DMS153 treated with DMSO at 0.1 percent for 48 hours (cell line): ENCODE measurements around the gene CD8B2.
"Not testable (repeated sequence)": the region's sequence is repeated elsewhere in the genome, so short reads cannot be mapped to it uniquely, and the experiment has no call there.

ENCODE experiments used
- DNase-seq: peaks from one replicate; lab custom pipeline; 2025; ENCODE audit not compliant: unreplicated experiment; lab: John Stamatoyannopoulos, UW

CD8B2 gene

DNA sequence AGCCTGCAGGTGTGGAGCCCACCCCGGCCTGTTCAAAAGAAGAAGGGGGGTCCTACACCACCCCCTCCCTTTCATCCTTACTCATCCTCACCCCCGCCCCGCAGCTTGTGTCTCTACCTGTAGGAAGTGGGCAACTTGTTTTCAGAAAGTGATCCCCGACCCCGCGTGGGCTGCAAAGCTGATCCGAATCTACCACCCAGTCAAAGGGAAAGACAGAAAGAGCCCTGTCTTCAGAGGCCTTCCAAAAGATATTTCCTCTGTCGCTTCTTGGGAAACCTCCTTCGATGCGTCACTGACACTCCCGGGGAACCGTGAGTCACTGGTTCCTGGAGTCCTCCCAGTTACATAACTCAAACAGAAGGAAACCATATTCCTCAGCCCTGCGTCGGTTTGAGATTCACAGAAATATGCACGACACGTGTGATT is 24.3 kb downstream of the CD8B2 start:
- DNase-seq: not testable (repeated sequence)

DNA sequence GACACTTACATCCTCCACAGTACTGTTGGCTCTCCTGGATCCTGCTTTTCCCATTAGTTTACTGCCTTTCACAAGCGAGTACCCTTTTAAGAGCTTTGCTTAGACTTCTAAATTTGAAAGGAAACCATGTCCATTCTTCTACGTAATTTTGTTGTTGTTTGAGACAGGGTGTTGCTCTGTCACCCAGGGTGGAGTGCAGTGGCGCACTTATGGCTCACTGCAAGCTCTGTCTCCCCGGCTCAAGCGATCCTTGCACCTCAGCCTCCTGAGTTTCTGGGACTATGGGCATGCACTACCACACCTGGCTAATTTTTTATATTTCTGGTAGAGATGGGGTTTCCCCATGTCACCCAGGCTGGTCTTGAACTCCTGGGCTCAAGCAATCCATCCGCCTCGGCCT is 24.8 kb downstream of the CD8B2 start:
- not testable (repeated sequence) for DNase-seq

DNA sequence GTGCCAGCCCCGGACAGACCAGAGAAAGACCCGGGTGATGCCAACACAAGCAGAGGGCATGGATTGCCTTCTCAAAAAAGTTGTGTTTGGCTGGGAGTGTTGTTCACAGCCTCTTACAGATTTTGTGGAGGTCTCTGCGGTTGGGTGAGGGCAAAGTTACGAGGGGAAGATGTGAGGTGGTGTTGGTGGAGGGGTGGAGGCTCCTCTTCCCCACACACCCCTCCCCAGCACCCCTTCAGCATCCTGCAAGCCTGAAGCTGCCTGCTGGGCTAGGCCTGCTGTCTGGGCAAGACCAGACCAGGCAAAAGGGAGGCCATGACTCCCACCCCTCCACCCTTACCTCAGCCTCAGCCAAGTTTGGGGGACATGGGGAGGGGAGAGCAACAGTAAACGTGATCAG is 26.2 kb downstream of the CD8B2 start:
- not testable (repeated sequence) for DNase-seq

DNA sequence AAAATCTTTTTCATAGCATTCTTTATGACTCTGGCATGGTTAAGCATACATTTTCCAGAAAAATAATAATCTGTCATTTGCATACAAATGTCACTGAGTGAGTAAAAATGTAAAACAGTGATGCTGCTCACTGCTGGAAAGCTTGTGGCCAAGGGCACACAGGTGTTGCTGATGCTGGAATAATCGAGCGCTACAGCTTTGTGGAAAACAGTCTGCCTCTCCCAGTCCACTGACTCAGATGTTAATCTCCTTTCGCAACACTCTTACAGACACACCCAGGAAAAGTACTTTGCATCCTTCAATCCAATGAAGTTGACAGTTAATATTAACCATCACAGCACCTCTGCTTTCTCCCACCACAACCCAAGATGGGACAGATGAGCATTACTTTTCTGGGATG is 27.7 kb downstream of the CD8B2 start:
- DNase-seq: not testable (repeated sequence)

DNA sequence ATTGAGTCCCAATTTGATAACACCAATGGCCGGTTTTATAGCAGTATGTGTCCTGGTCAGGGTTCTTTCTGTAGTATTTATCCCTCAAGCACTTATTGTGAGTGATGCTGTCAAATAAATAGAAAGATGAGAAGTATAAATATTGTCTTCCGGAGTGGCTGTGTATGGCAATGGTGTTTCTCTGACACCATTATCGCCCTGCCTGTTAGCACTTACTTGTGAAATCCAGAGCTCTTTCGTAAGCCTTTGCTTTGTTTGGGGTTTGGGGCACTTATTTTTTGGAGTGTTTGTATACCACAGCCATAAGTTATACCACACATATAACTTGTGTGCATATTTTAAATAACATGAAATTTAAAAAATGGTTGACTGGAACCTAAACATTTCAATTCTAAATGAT is 29.3 kb downstream of the CD8B2 start:
- DNase-seq: no peak

DNA sequence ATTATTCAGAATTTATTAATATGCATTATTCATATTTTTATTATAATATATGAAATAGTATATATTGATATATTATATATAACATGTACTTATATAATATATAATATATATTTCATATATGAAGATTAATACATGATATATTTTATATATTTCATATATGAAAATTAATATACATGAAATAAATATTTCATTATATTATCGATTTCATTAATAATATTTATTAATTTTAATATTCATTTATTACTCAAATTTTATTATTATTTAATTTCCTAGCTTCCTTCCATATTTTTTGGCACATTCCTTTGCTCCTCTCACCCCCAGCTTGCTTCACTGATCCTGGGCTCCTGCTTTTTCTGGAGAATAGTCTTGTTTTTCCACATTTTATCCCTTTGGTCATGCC is 29.7 kb downstream of the CD8B2 start:
- no peak for DNase-seq

DNA sequence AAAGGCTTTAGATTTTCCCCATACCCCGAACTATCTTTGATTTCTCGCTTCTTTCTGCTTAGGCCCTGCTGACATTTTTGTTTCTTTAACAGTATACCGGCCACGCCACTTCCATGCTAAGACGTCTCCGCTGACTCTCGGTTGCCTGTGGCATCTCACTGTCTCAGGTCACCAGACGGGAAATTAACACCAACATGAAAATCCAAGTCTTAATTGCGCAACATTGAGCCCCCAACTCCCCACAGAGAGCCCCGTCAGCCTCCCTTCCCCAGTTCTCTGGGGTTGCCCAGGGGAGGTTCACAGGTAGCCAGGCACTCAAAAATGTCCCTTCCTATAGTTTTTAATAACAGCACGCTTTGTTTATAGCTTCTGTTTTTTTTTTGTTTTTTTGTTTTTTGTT is 30.2 kb downstream of the CD8B2 start:
- no peak for DNase-seq

DNA sequence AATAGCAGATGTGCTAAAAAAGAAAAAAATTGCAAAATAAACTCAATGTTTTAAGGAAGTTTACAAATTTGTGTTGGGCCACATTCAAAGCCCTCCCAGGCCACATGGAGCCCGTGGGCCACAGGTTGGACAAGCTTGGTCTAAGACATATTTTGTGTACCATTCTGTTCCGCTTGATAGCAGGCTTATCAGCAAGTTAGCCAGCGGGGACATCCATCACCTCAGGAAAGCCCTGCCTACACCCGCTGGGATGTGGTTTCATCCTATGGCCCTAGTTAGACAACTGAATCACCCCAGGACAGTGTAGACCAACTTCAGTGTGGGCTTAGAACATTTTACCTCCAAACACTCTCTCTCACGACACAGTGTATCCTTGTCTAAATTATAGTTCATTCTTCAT is 32.6 kb downstream of the CD8B2 start:
- DNase-seq: no peak

DNA sequence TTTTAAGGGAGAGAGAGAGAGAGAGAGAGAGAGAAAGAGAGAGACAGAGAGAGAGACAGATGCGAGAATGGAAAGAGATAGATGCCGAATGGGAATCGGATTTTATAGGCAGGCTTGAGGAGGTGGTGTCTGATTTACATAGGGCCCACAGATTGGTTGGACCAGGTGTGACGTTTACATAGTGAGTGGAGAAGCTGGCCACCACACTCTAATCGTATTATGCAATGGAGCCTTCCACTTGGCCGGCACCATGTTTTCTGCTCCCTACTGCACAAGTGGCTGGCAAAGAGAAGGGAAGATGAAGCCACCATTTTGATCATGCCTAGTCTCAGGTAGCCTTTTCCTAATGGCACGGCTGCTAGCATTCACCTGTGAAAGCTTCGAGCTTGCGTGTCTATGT is 33.9 kb downstream of the CD8B2 start:
- DNase-seq: no peak

DNA sequence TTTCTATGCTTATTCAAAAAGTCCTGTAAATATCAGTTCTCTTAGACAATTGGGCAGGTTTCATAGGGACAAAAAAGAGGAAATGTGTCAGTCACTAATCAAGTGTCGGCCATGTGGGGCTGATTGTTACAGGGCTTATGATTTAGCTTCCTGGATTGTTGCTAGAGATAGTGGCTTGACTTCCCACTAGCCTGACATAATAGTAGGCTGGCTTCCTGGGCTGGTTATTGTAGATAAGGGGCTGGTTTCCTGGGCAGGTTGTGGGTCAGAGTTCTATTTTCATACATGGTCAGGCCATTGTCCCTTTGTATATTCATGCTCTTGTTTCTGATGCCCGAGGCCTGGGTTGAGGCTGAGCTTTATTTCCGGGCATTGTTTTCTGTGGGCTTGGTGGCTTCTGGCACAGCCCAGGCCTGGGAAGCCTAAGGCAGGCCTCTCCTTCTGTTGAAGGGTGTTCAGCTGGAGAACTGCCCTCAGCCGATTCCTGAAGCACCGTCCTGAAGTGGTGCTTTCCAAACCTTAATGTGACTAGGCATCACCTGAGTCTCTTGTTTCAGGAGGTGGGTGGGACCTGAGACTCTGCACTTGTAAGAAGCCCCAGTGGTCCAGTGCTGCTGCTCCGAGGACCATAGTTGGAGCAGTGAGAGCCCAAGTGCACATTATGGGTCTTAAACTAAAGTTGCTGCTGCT is 37.0 kb downstream of the CD8B2 start:
- DNase-seq: no peak

DNA sequence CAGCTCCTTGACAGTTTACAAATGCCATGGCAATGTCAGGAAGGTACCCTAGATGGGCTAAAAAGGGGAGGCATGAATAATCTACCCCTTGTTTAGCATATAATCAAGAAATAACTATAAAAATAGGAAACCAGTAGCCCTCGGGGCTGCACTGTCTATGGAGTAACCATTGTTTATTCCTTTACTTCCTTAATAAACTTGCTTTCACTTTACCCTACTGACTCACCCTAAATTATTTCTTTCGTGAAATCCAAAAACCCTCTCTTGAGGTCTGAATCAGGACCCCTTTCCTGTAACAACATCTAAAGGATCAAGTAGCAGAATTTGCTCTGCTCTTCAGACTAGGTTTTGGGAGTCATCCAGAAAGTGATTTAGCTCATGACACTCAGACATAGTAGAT is 43.7 kb downstream of the CD8B2 start:
- DNase-seq: no peak

DNA sequence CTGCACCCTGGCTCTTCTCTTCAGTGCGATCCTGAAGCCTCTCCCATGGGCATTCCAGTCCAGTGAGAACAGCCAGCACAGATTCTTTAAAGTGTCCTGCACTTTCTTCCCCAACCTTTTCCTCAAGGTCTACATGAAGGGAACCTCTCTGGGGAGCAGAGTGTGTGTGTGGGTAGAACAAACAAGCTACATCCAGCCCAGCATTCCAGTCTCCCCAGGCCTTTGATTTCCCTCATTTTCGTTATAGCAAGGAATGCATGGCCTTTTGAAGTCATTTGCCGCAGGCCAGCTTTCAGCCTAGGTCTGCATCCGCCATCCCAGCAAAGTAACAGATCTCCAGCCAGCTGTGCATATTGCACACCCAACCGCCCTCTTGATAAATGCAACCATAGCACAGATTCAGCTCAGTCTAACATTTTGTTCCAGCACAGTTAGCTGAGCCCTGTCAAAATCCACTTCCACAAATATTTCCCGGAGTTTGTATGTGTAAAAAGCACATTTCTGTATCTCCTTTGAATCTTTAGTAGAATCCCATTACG is 44.6 kb downstream of the CD8B2 start:
- no peak for DNase-seq

DNA sequence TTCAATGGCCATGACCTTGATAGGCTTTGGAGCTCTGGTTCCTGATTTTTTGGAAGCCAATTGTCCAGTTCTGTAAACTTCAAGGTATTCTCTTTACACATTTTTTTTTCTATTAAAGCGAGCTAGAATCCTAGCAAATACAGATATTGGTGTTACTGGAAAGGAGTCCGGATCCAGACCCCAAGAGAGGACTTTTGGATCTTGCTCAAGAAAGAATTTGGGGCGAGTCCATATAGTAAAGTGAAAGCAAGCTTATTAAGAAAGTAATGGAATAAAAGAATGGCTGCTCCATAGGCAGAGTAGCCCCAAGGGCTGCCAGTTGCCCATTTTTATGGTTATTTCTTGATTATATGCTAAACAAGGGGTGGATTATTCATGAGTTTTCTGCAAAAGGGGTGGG is 45.1 kb downstream of the CD8B2 start:
- DNase-seq: no peak

DNA sequence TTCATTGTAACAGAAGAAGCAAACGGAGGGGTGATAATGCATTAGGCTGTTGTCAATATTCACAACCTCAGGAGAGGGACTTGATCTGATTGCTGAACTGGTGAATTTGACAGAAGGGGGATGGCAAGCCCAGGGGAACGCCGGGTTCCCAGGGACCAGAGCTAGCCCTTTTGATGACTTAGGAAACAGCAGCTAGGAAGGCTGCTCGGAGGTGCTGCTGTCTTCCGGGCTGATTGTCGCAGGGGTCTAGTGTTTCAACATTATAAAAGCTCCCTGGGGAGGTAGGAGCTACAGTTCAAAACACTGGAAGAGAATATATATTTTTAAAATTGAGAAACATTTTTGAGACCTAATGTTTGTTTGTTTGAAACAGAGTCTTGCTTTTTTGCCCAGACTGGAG is 47.3 kb downstream of the CD8B2 start:
- no peak for DNase-seq

DNA sequence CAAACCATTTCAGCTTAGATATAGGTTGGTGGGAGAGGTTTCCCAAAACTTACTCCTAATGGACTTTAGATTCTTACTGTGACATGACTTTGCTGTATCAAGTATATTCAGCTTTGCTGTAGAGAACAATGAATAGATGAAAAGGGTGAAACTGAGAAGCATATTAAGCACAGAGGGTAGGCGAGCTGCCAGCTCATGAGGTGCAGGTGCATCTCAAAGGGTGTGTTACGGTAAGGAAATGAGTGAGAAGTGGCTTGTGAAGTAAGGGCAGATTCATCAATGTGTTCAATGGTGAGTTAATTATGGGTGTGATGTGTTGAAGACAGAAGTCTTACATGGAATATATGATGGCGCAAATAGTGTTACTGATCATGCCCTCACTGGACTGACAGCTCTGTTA is 49.3 kb downstream of the CD8B2 start:
- DNase-seq: no peak

DNA sequence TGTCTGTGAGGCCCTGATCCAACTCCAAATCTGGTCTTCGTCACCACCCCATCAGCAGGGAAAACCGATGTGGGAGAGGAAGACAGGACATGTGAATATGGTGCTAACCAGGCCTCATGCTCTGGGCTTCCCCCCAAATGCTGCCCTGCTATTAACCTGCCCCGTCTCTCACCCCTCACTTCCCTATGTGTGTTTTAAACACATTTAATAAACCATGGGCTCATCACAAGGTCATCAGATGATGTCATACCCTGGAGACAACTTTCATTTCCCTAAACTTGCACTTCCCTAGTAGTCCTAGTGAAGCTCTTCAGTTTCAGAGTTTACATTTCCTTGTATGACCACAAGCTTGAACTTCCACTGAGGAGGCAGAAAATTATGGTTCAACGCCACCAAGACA is 49.9 kb downstream of the CD8B2 start:
- no peak for DNase-seq

DNA sequence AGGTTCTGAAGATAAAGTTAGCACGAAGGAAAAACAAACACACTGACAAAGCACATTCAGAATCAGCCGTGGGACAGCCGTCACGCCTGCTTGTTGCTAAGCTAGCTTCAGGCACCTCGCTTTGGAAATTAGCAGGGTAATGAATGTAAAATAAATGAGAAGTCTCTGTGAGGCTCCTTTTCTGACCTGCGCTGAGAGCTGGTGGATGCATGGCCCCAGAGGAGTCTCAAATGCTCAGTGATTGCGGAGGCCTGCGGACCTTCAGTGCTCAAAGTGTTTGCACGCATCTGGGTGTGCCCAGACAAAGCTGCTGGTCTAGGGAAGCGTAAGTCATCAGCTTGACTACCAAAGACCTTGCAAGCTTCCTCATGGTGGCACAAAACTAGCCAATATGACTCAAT is 50.6 kb downstream of the CD8B2 start:
- no peak for DNase-seq

DNA sequence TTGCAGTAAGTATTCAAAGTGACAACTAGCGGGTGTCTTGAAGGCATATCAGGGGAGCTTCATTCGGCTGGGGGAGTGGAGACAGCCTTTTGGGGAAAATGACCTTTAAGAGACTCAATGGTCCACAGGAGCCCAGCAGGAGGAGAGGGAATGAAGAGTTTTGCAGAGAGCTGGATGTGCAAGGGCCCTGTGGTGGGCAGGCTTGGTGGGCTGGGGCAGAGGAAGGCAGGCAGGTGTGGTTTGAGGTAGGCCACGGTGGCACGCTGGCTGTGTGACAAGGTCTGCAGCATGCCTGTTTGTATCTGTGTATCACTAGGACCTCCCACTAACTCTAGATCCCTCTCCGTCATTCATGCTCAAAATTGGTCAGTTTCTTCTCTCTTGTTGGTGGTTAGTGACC is 53.7 kb downstream of the CD8B2 start:
- DNase-seq: no peak

DNA sequence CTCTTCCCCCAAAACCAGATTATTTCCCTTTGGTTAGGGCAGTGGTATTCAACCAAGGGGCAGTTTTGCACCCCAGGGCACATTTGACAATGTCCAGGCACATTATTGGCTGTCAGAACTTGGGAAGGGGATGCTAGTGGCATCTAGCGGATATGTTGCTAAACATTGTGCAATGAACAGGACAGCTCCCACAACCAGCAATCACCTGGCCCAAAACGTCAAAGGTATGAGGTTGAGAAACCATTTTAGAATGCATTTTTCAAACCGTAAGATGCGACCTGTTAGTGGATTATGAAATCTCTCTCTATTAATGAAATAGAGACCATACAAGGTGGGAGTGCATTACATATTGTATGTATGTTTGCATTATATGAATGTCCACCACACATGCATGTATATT is 54.2 kb downstream of the CD8B2 start:
- no peak for DNase-seq

DNA sequence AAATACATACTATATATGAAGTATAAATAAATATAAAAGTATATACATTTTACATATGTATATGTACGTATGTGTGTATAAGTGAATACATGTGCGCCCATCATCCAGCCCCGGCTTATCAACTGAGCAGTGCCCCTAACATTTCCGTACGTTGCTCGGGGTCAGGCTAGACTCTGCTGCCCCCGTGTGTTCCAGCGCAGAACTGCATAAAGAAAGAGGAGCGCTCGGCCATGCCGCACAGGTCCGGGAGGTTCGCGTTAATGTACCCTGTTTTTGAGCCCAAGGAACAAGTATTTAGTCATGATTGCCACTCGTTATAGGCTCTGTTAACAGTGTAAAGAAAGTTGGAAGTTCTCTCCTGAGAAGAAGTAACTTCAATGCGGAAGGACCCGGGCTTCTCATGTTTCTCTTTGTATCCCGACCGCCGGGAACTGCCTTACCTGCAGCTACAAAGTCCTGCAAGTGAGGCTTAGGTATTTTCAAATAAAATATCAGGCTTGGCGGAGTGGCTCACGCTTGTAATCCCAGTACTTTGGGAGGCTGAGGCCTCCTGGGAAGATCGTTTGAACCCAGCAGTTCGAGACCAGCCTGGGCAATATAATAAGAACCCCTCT is 55.7 kb downstream of the CD8B2 start:
- peak; percentile 58 for DNase-seq

DNA sequence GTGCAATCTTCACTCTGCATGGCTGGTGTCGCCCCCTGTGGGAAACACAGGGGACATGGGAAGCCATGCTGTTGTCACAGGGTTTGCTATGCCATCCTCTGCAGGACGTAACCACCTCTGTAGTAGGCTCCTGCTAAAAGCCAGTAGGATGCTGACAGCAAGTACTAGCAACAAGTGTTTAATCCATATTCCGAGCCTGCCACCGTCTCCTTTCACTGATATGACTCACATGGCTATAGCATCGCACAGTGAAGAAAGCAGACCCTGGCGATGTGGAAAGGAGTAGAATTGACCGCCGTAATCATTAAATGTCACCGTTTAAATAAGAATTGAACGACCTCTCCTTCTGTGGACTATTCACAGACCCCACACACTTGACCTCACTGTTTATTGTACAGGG is 57.8 kb downstream of the CD8B2 start:
- DNase-seq: no peak

DNA sequence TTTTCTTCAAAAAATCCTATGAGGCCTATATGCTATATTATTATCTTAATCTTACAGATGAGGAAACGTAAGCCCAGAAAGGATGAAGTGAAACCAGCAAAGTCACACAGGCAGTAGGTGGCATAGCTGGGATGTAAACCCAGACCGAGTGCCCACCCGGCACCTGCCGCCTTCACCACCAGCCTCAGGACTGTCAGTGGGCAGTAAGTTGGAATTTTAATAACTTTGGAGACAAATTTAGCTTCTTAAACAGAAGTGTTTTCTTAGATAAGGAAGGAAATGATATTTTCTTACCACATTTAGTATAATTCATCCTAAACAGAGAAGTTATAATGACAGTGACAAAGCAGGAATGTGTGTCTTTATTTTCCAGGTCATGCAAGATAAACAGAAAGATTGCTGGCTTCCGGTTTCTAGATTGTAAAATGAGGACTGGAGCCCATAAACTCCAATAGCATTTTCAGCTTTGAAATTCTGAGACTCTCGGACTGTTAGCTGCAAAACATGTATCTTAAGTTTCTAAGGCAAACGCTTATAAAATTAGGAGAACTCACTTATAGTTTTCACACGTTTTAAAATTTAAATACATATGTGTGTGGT is 59.3 kb downstream of the CD8B2 start:
- no peak for DNase-seq
